Glutamatergic neuron (in vitro differentiated cells): ENCODE data around the gene HP. TPM values are rescaled to one million over a fixed set of nuclear protein-coding genes. Genes with fewer than 3 reads are reported as not detected.
"Not testable (repeated sequence)": the region's sequence is repeated elsewhere in the genome, so short reads cannot be mapped to it uniquely, and the experiment has no call there.

Source experiments
- DNase-seq: peaks from one replicate; pipeline ENCODE4 v3.0.0; 2022
- H3K27ac Mint-ChIP-seq: one replicate; pipeline ENCODE4 v1.8.0; 2020; ENCODE audit warnings: mild to moderate bottlenecking, mixed read lengths, inconsistent platforms; ENCODE audit not compliant: unreplicated experiment
- H3K27me3 Mint-ChIP-seq: one replicate; pipeline ENCODE4 v1.8.0; 2020; ENCODE audit warnings: mild to moderate bottlenecking, moderate library complexity, mixed read lengths, inconsistent platforms; ENCODE audit not compliant: unreplicated experiment
- H3K36me3 Mint-ChIP-seq: one replicate; pipeline ENCODE4 v1.8.0; 2020; ENCODE audit warnings: mild to moderate bottlenecking, mixed read lengths, inconsistent platforms; ENCODE audit not compliant: unreplicated experiment
- H3K4me1 Mint-ChIP-seq: one replicate; pipeline ENCODE4 v1.8.0; 2020; ENCODE audit warnings: mild to moderate bottlenecking, low read depth, mixed read lengths, inconsistent platforms; ENCODE audit not compliant: unreplicated experiment
- H3K4me3 Mint-ChIP-seq: one replicate; pipeline ENCODE4 v1.8.0; 2020; ENCODE audit warnings: mild to moderate bottlenecking, mixed read lengths, inconsistent platforms; ENCODE audit not compliant: unreplicated experiment
- H3K9me3 Mint-ChIP-seq: one replicate; pipeline ENCODE4 v1.8.0; 2020; ENCODE audit warnings: mild to moderate bottlenecking, moderate library complexity, mixed read lengths, inconsistent platforms; ENCODE audit not compliant: unreplicated experiment
- CTCF ChIP-seq: fragments of 200-600 bp; sonication (generic); IDR thresholded peaks from one replicate; pipeline ENCODE4 v1.5.0; 2021; ENCODE audit not compliant: partially characterized antibody, unreplicated experiment
- long read RNA-seq: library from polyadenylated mRNA; unstranded; transcript quantifications from one replicate; pipeline ENCODE4 v2.0.0, GENCODE V29; 2020; ENCODE audit not compliant: unreplicated experiment
- total RNA-seq: library from RNA; stranded (reverse); fragmentation: NEBNext Ultra II Directional; extraction: Animal tissue kit (Norgen Biotek cat#: 25700); gene quantifications from one replicate; pipeline ENCODE4 v1.2.1, GENCODE V29; 2021; ENCODE audit not compliant: unreplicated experiment

The HP gene
- total RNA-seq: not detected
- long read RNA-seq: 0 reads

GRCh38 chr16:72054254-72054847 is at the start of gene HP:
TSS of gene HP (plus strand) at chr16:72054505. CDS start at chr16:72054653, 148 bp downstream.
- H3K36me3 Mint-ChIP-seq, H3K27ac Mint-ChIP-seq, H3K9me3 Mint-ChIP-seq, DNase-seq, H3K4me1 Mint-ChIP-seq, H3K27me3 Mint-ChIP-seq, H3K4me3 Mint-ChIP-seq: not testable (repeated sequence)

DNA sequence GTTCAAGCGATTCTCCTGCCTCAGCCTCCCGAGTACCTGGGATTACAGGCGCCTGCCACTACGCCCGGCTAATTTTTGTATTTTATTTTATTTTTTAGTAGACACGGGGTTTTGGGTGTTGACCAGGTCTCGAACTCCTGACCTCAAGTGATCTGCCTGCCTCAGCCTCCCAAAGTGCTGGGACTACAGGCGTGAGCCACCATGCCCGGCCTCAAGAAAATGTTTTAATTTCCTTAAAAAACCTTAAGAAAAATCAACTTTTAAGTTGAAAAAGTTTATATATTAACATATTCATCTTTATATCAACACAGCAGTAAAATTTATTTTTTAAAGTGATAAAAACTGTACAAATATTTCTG is 46.3 kb upstream of the HP start:
- not testable (repeated sequence) for H3K27ac Mint-ChIP-seq, H3K9me3 Mint-ChIP-seq, H3K27me3 Mint-ChIP-seq, H3K36me3 Mint-ChIP-seq, DNase-seq, H3K4me1 Mint-ChIP-seq
- peak overlapping the region; percentile 99 for H3K4me3 Mint-ChIP-seq

- no peak for TF ChIP-seq CTCF
- peak; percentile 98 for DNase-seq
- peaks cover 3% of the 10 kb centered on the region for H3K4me1 Mint-ChIP-seq
- peaks cover 7% of the 10 kb centered on the region for H3K9me3 Mint-ChIP-seq
- no peaks in the 10 kb centered on the region for H3K36me3 Mint-ChIP-seq
- peak within 1 kb of the TSS; percentile 60 for H3K27ac Mint-ChIP-seq
- peak within 1 kb of the TSS; percentile 99 for H3K4me3 Mint-ChIP-seq
- H3K27me3 Mint-ChIP-seq: no peaks in the 10 kb centered on the region
These were observed 45.7 kb upstream of the HP start, which contains the start of gene DHODH for GRCh38 chr16:72008424-72009216. TSS of gene DHODH (plus strand) at chr16:72008744. CDS start at chr16:72008765, 21 bp downstream.

- TF ChIP-seq CTCF: no peak
- H3K27me3 Mint-ChIP-seq: no peaks in the 10 kb centered on the region
- H3K4me3 Mint-ChIP-seq: peak overlapping the region; percentile 69
- no peaks in the 10 kb centered on the region for H3K36me3 Mint-ChIP-seq
- H3K4me1 Mint-ChIP-seq: peaks cover 4% of the 10 kb centered on the region
- H3K9me3 Mint-ChIP-seq: peaks cover 4% of the 10 kb centered on the region
- DNase-seq: no peak
- H3K27ac Mint-ChIP-seq: no peak overlapping the region
These were observed 44.5 kb upstream of the HP start for GRCh38 chr16:72009779-72010178.

- Mint-ChIP-seq H3K36me3 (no peaks in the 10 kb centered on the region), H3K4me1 (peaks cover 4% of the 10 kb centered on the region)
- no peak for TF ChIP-seq CTCF
These were observed 41.7 kb upstream of the HP start for GRCh38 chr16:72012607-72013006.

DNA sequence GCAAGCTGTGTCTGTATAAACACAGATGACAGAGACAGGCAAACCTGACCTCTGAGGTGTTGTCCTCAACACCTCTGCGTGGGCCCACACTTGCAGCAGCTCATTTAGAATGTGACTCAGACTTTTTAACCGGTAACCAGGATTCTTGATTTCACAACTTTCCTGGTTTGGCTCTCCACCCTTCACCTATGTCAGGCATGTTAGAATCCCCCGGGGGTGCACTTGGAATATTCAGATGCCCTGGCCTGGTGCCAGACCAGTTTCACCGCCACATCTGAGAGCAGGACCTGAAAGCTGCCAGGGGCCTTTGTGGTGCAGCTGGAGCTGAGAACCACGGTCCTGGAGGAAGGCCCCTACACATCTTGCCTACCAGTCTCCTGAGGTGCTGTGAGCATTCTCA is 40.9 kb upstream of the HP start:
- no peaks in the 10 kb centered on the region for H3K27me3 Mint-ChIP-seq
- TF ChIP-seq CTCF: no peak
- peaks cover 1% of the 10 kb centered on the region for H3K9me3 Mint-ChIP-seq
- H3K36me3 Mint-ChIP-seq: no peaks in the 10 kb centered on the region
- no peak overlapping the region for H3K27ac Mint-ChIP-seq
- DNase-seq: no peak
- H3K4me1 Mint-ChIP-seq: peaks cover 4% of the 10 kb centered on the region
- H3K4me3 Mint-ChIP-seq: no peak overlapping the region

More at GRCh38 chr16:72012607-72013006, 41.7 kb upstream of the HP start:
- peaks cover 1% of the 10 kb centered on the region for H3K9me3 Mint-ChIP-seq
- no peak overlapping the region for H3K4me3 Mint-ChIP-seq
- H3K27ac Mint-ChIP-seq: no peak overlapping the region
- H3K27me3 Mint-ChIP-seq: no peaks in the 10 kb centered on the region
- DNase-seq: no peak
